Stomach smooth muscle (tissue), 2 donors: Measurements from ENCODE around the gene JUND.

Experiments used
- H3K27ac ChIP-seq: one replicate; pipeline ENCODE4 v1.7.0; 2013; ENCODE audit warnings: mild to moderate bottlenecking, low read length, inconsistent platforms
- H3K27me3 ChIP-seq, 2 donors: one replicate each; pipeline ENCODE4 v1.7.0; 2013; ENCODE audit warnings: low read length in 2 of 2; ENCODE audit not compliant: insufficient read depth in 2 of 2, control insufficient read depth in 1 of 2
- H3K36me3 ChIP-seq, 2 donors: one replicate each; pipeline ENCODE4 v1.7.0; 2013; ENCODE audit warnings: low read length in 2 of 2; ENCODE audit not compliant: control insufficient read depth in 2 of 2, insufficient read depth in 2 of 2
- H3K4me1 ChIP-seq: one replicate; pipeline ENCODE4 v1.7.0; 2013; ENCODE audit warnings: low read length; ENCODE audit not compliant: control insufficient read depth, insufficient read depth
- H3K4me3 ChIP-seq, 2 donors: one replicate each; pipeline ENCODE4 v1.7.0; 2013; ENCODE audit warnings: low read length in 2 of 2
- H3K9ac ChIP-seq, 2 donors: one replicate each; pipeline ENCODE4 v1.7.0; 2013; ENCODE audit warnings: low read length in 2 of 2, mild to moderate bottlenecking in 1 of 2
- H3K9me3 ChIP-seq, 2 donors: one replicate each; pipeline ENCODE4 v1.7.0; 2013; ENCODE audit warnings: low read length in 2 of 2; ENCODE audit not compliant: control insufficient read depth in 2 of 2
- donor health status: healthy.
- donor health status: Pancreatic carcinoma.

The JUND gene

GRCh38 chr19:18289471-18290301 lies 8.3 kb upstream of the JUND start:
- no peaks in the 10 kb centered on the region for H3K9me3 ChIP-seq
- H3K9ac ChIP-seq: peak overlapping the region in 1 of 2 donors; percentile 5
- no peaks in the 10 kb centered on the region for H3K27me3 ChIP-seq
- peaks cover 28% of the 10 kb centered on the region for H3K4me1 ChIP-seq
- H3K27ac ChIP-seq: peak overlapping the region; percentile 99
- H3K4me3 ChIP-seq: no peak overlapping the region
- no peaks in the 10 kb centered on the region for H3K36me3 ChIP-seq

GRCh38 chr19:18287836-18288772 lies 6.7 kb upstream of the JUND start:
- Histone ChIP-seq H3K9ac (peak overlapping the region in 1 of 2 donors; percentile 5), H3K4me1 (peaks cover 25% of the 10 kb centered on the region), H3K27me3 (no peaks in the 10 kb centered on the region), H3K9me3 (no peaks in the 10 kb centered on the region), H3K4me3 (no peak overlapping the region), H3K36me3 (no peaks in the 10 kb centered on the region), H3K27ac (peak overlapping the region; percentile 31)

GRCh38 chr19:18286973-18287635 lies 5.7 kb upstream of the JUND start:
- Histone ChIP-seq H3K36me3 (no peaks in the 10 kb centered on the region), H3K4me1 (peaks cover 32% of the 10 kb centered on the region), H3K4me3 (no peak overlapping the region)

GRCh38 chr19:18284712-18285360 lies 3.4 kb upstream of the JUND start:
- H3K27me3 ChIP-seq: no peaks in the 10 kb centered on the region
- H3K4me1 ChIP-seq: peaks cover 17% of the 10 kb centered on the region
- H3K27ac ChIP-seq: peak overlapping the region; percentile 37
- H3K36me3 ChIP-seq: no peaks in the 10 kb centered on the region
- no peak overlapping the region for H3K4me3 ChIP-seq
- H3K9me3 ChIP-seq: no peaks in the 10 kb centered on the region
- no peak overlapping the region for H3K9ac ChIP-seq

More at GRCh38 chr19:18286973-18287635, 5.7 kb upstream of the JUND start:
- Histone ChIP-seq H3K9me3 (no peaks in the 10 kb centered on the region), H3K27me3 (no peaks in the 10 kb centered on the region), H3K9ac (no peak overlapping the region), H3K27ac (peak overlapping the region; percentile 31)

DNA sequence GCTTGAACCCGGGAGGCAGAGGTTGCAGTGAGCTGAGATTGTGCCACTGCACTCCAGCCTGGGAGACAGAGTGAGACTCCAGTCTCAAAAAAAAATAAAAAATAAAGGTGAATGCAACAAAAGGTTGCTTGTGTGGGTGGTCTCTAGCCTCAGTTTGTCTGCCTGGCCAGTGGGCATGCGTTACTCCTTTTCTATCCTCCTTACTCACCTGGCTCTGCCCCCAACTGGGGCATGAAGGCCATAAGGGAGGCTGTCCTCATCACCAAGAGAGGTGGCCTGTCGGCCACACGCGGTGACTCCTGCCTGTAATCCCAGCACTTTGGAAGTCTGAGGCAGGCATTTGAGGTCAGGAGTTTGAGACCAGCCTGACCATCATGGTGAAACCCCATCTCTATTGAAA lies 1.9 kb upstream of the JUND start:
- Histone ChIP-seq H3K4me3 (no peak overlapping the region), H3K4me1 (peaks cover 26% of the 10 kb centered on the region), H3K27me3 (no peaks in the 10 kb centered on the region), H3K27ac (peak overlapping the region; percentile 99), H3K36me3 (peaks cover 7% of the 10 kb centered on the region in 2 donors), H3K9ac (no peak overlapping the region), H3K9me3 (no peaks in the 10 kb centered on the region)

GRCh38 chr19:18282788-18283141 lies 1.3 kb upstream of the JUND start:
- peaks cover 31% of the 10 kb centered on the region for H3K4me1 ChIP-seq

DNA sequence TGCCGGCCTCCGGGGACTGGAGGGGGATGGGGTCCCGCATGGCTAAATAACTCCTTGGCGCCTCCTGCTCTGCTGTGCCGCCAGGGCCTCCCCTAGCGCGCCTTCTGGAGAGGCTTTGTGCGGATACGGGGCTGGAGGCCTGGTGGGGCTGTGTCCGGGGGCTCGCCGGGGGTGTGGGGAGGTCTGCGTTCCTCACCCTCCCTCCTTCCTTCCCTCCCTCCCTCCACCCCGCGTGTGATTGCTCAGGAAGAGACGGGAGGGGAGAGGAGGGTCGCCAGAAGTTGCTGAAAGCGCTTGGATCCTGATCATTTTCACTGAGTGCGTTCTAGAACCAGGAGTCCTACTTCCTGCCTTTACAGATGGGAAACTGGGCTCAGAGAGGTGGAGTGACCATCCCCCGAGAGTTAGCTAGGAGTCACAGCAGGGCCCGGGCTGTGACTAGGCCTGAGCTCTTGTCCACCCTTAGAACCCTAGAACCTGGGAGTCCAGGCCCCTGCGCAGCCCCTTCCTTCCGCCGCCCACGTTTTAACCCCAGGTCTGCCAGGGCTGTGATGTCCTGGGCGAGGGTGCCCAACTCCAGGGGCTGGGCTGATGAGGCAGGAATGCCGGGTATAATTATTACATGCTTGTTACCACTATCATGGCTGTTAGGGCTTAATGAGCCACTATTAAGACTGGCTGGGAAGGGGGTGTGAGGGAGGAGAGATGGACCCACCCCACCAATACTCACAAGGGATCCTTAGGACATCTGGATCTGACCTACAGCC lies 782 bp upstream of the JUND start:
- H3K27me3 ChIP-seq: no peaks in the 10 kb centered on the region
- H3K4me1 ChIP-seq: peaks cover 36% of the 10 kb centered on the region
- peak overlapping the region; percentile 99 for H3K27ac ChIP-seq
- H3K36me3 ChIP-seq: peaks cover 7 to 9% of the 10 kb centered on the region in 2 donors
- H3K9me3 ChIP-seq: no peaks in the 10 kb centered on the region
- peak overlapping the region; percentile 96 to 99 for H3K9ac ChIP-seq
- peak overlapping the region; percentile 55 to 80 for H3K4me3 ChIP-seq

More at GRCh38 chr19:18282788-18283141, 1.3 kb upstream of the JUND start:
- H3K4me3 ChIP-seq: peak overlapping the region; percentile 55 to 80
- no peaks in the 10 kb centered on the region for H3K27me3 ChIP-seq
- H3K9ac ChIP-seq: peak overlapping the region; percentile 96 to 99
- H3K9me3 ChIP-seq: no peaks in the 10 kb centered on the region
- H3K36me3 ChIP-seq: peaks cover 7 to 9% of the 10 kb centered on the region in 2 donors
- peak overlapping the region; percentile 99 for H3K27ac ChIP-seq

GRCh38 chr19:18280247-18281081 lies 958 bp downstream of the JUND start:
- Histone ChIP-seq H3K36me3 (peaks cover 7 to 9% of the 10 kb centered on the region in 2 donors), H3K4me1 (peaks cover 40% of the 10 kb centered on the region)

More at GRCh38 chr19:18280247-18281081, 958 bp downstream of the JUND start:
- Histone ChIP-seq H3K27me3 (no peaks in the 10 kb centered on the region), H3K9me3 (no peaks in the 10 kb centered on the region), H3K9ac (peak overlapping the region; percentile 99 to 100), H3K4me3 (peak overlapping the region; percentile 97 to 99), H3K27ac (peak overlapping the region; percentile 99)
